ENCODE data around the gene CORO2A. TPM values are rescaled to one million over a fixed set of nuclear protein-coding genes. Genes with fewer than 3 reads are reported as not detected.

The CORO2A gene
- total and polyA plus RNA-seq, 7 donors = 0.09 to 0.30 (median 0.12) TPM

DNA sequence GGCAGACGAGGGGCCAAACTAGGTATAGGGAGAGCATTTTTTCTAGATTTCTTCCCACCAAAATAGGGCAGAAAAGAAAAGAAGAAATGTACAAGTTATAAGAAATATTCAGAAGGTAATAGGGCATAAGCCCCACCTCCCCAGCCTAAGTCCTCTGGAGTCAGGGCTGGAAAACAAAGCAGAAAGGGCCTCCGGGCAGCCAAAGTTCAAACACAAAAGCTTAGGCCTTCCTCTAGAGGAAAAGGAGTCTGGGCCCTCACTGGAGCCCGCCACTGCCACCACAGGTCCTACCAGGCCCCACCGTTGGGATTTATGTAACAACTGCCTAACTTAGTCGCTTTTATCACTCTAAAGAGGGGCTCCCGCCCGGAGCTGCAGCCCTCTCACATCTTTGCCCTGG is 35.4 kb upstream of the CORO2A start:
- no peak for DNase-seq
- Histone ChIP-seq H3K36me3 (ENCODE audit: insufficient read depth in 1 of 2, low read depth in 1 of 2) (peaks cover 0 to 10% of the 10 kb centered on the region in 2 donors), H3K27me3 (ENCODE audit: insufficient read depth in 3 of 3, low read length in 2 of 3) (no peaks in the 10 kb centered on the region), H3K27ac (no peak overlapping the region), H3K4me1 (peaks cover 18% of the 10 kb centered on the region), H3K4me3 (no peak overlapping the region), H3K9me3 (no peaks in the 10 kb centered on the region)
- WGBS, 3 donors = 87 to 90% (median 87%) methylated on average over 7 of the region's 7 CpGs
- no peak for ATAC-seq
- no peak for TF ChIP-seq CTCF (IDR thresholded peaks at IDR 0.05)
- intact Hi-C loops (cut with DNase I) = loop anchor here in 1 of 2 donors (5.0 kb wide), 1 partner anchor 34 kb away; no protein-coding TSS in a partner anchor

GRCh38 chr9:98226957-98227356 is 34.5 kb upstream of the CORO2A start:
- no peak overlapping the region for H3K4me3 ChIP-seq
- H3K4me1 ChIP-seq = peaks cover 18% of the 10 kb centered on the region
- WGBS, 3 donors = 29 to 39% (median 33%) methylated on average over 4 of the region's 4 CpGs
- TF ChIP-seq CTCF (IDR thresholded peaks at IDR 0.05) = no peak
- H3K36me3 ChIP-seq (ENCODE audit: insufficient read depth in 1 of 2, low read depth in 1 of 2) = peaks cover 0 to 8% of the 10 kb centered on the region in 2 donors
- ATAC-seq (peak; percentile 85 to 97 (median 95)), DNase-seq (no peak)
- H3K27me3 ChIP-seq (ENCODE audit: insufficient read depth in 3 of 3, low read length in 2 of 3) = no peaks in the 10 kb centered on the region
- intact Hi-C loops (cut with DNase I) = loop anchor here in 1 of 2 donors (5.0 kb wide), 1 partner anchor 35 kb away; no protein-coding TSS in a partner anchor
- H3K27ac ChIP-seq = peak overlapping the region; percentile 48
- no peaks in the 10 kb centered on the region for H3K9me3 ChIP-seq

DNA sequence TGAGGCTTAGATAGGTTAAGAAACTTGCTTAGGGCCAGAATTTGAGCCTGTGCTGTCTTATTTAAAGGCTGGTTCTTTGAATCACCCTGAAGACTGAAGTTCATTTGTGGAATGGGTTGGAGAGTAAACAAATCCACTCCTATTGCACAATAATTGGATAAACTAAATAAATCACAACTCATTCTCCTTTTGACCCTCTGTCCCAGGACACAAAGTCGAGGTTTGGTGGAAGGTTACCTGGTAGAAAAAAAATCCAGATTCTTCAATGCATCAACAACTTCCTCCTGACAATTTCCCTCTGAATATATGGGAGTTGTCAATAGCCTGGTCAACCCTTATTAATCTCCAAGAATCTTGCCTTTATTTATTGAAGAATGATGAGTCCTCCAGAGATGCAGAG is 34.1 kb upstream of the CORO2A start:
- Histone ChIP-seq H3K27me3 (ENCODE audit: insufficient read depth in 3 of 3, low read length in 2 of 3) (no peaks in the 10 kb centered on the region), H3K4me3 (no peak overlapping the region), H3K4me1 (peaks cover 18% of the 10 kb centered on the region), H3K27ac (peak overlapping the region; percentile 48), H3K9me3 (no peaks in the 10 kb centered on the region), H3K36me3 (ENCODE audit: insufficient read depth in 1 of 2, low read depth in 1 of 2) (peaks cover 0 to 9% of the 10 kb centered on the region in 2 donors)
- intact Hi-C loops (cut with DNase I) = loop anchor here in 1 of 2 donors (5.0 kb wide), 1 partner anchor 36 kb away; no protein-coding TSS in a partner anchor
- no peak for DNase-seq
- 14 to 30% (median 16%) methylated on average over 1 of the region's 1 CpG for WGBS, 3 donors
- peak in 1 of 4 donors; percentile 38 for ATAC-seq
- TF ChIP-seq CTCF (IDR thresholded peaks at IDR 0.05) = no peak

DNA sequence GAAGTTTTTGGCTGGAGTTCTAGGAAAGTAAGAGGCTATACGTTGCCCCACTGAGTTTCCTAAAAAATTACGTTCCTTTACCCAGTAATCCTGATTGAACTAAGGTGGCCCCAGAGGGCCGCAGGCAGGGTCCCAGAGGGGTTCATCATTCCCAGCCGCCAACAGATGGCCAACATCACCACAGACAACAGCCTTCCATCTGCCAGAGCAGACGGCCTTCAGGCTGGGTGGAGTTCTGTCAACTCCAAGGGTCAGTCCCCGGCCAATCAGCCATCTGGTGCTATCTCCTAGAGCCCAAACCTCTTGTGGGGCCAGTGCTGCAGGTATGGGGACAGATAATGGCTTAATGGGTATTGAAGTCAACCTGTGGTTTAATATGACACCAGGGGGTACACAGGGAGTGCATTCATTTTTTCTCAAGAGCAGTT is 32.6 kb upstream of the CORO2A start:
- Histone ChIP-seq H3K27me3 (ENCODE audit: insufficient read depth in 3 of 3, low read length in 2 of 3) (no peaks in the 10 kb centered on the region), H3K27ac (no peak overlapping the region), H3K9me3 (no peaks in the 10 kb centered on the region), H3K36me3 (ENCODE audit: insufficient read depth in 1 of 2, low read depth in 1 of 2) (peaks cover 0 to 23% of the 10 kb centered on the region in 2 donors), H3K4me3 (no peak overlapping the region), H3K4me1 (peaks cover 18% of the 10 kb centered on the region)
- ATAC-seq (no peak), DNase-seq (no peak)
- TF ChIP-seq CTCF (IDR thresholded peaks at IDR 0.05) = no peak
- intact Hi-C loops (cut with DNase I) = loop anchor here in 1 of 2 donors (5.0 kb wide), 1 partner anchor 37 kb away; no protein-coding TSS in a partner anchor
- WGBS, 3 donors = 89 to 92% (median 91%) methylated on average over 6 of the region's 6 CpGs
